IMR-90 (cell line): ENCODE data around the gene MRPL51. TPM values are rescaled to one million over a fixed set of nuclear protein-coding genes. Genes with fewer than 3 reads are reported as not detected.

ENCODE experiments used
- ATAC-seq: fragments of 200-7000 bp; cut with Tn5 transposase; 2 replicates; pipeline ENCODE4 v1.9.1; 2020; ENCODE audit warnings: low read depth, mild to moderate bottlenecking, moderate library complexity
- BruUV-seq: library from RNA; stranded (reverse); fragments of 400-500 nt; replicated peaks from 2 replicates; lab custom pipeline; 2021; lab: Mats Ljungman, UMichigan
- CTCF ChIA-PET: fragments of 300-600 bp; formaldehyde crosslinking; extraction: SDS; loops from one replicate; lab custom pipeline; 2021; ENCODE audit warnings: antibody characterized with exemption; lab: Yijun Ruan, JAX
- POLR2A ChIA-PET: fragments of 300-600 bp; sonication (Branson Sonifier 250); formaldehyde crosslinking; loops from one replicate; lab custom pipeline; 2022; ENCODE audit warnings: antibody characterized with exemption; ENCODE audit not compliant: unreplicated experiment; lab: Charles Lee
- DNase-seq: peaks from one replicate; pipeline ENCODE4 v3.0.0; 2013
- H2AFZ ChIP-seq: replicated peaks from 2 replicates; pipeline ENCODE3; 2013; ENCODE audit warnings: low read length, mild to moderate bottlenecking; ENCODE audit not compliant: poor library complexity
- H2AK5ac ChIP-seq: 2 replicates; pipeline ENCODE4 v1.6.1; 2013; ENCODE audit warnings: low read depth, low read length, inconsistent platforms
- H2AK9ac ChIP-seq: replicated peaks from 2 replicates; pipeline ENCODE3; 2013; ENCODE audit warnings: mild to moderate bottlenecking, low read depth, low read length, moderate library complexity; ENCODE audit not compliant: poor library complexity
- H2BK120ac ChIP-seq: 2 replicates; pipeline ENCODE4 v1.6.1; 2013; ENCODE audit warnings: low read depth, low read length, inconsistent platforms
- H2BK15ac ChIP-seq: 3 replicates; pipeline ENCODE4 v1.6.1; 2013; ENCODE audit warnings: low read depth, low read length, inconsistent platforms
- H2BK20ac ChIP-seq: 2 replicates; pipeline ENCODE4 v1.6.1; 2013; ENCODE audit warnings: low read depth, mild to moderate bottlenecking, inconsistent platforms, low read length, moderate library complexity
- H2BK5ac ChIP-seq: 2 replicates; pipeline ENCODE4 v1.6.1; 2013; ENCODE audit warnings: mild to moderate bottlenecking, low read depth, low read length, inconsistent platforms; ENCODE audit not compliant: poor library complexity, severe bottlenecking
- H3K14ac ChIP-seq: replicated peaks from 2 replicates; pipeline ENCODE4 v1.6.1; 2013; ENCODE audit warnings: low read depth, low read length, inconsistent platforms
- H3K18ac ChIP-seq: 2 replicates; pipeline ENCODE4 v1.6.1; 2013; ENCODE audit warnings: low read depth, low read length, control low read depth
- H3K23ac ChIP-seq: 2 replicates; pipeline ENCODE4 v1.6.1; 2013; ENCODE audit warnings: low read depth, low read length, inconsistent platforms
- H3K27ac ChIP-seq: 2 replicates; pipeline ENCODE4 v1.5.1; 2013; ENCODE audit warnings: mild to moderate bottlenecking, control low read depth, low read length; ENCODE audit not compliant: insufficient read depth
- H3K27me3 ChIP-seq: 2 replicates; pipeline ENCODE4 v1.6.1; 2013; ENCODE audit warnings: low read length; ENCODE audit not compliant: control insufficient read depth, insufficient read depth
- H3K36me3 ChIP-seq: 2 replicates; pipeline ENCODE4 v1.6.1; 2013; ENCODE audit warnings: low read length, mixed read lengths; ENCODE audit not compliant: control insufficient read depth, insufficient read depth
- H3K4ac ChIP-seq: 2 replicates; pipeline ENCODE4 v1.6.1; 2013; ENCODE audit warnings: low read depth, low read length, inconsistent platforms
- H3K4me1 ChIP-seq: 2 replicates; pipeline ENCODE4 v1.6.1; 2013; ENCODE audit warnings: low read length, mixed read lengths; ENCODE audit not compliant: control insufficient read depth, insufficient read depth
- H3K4me2 ChIP-seq: 2 replicates; pipeline ENCODE4 v1.6.1; 2013; ENCODE audit warnings: low read depth, mild to moderate bottlenecking, control low read depth, low read length, moderate library complexity
- H3K4me3 ChIP-seq: 2 replicates; pipeline ENCODE4 v1.5.1; 2013; ENCODE audit warnings: low read depth, mild to moderate bottlenecking, control low read depth, low read length, moderate library complexity; ENCODE audit not compliant: insufficient read depth
- H3K56ac ChIP-seq: 2 replicates; pipeline ENCODE4 v1.6.1; 2013; ENCODE audit warnings: low read length, inconsistent platforms; ENCODE audit not compliant: insufficient read depth; ENCODE audit errors: extremely low read depth
- H3K79me1 ChIP-seq, 2 experiments: 2 replicates each; pipeline ENCODE4 v1.6.1; 2013; ENCODE audit warnings: low read length in 2 of 2, inconsistent platforms in 1 of 2, low read depth in 1 of 2
- H3K9ac ChIP-seq: 2 replicates; pipeline ENCODE4 v1.6.1; 2013; ENCODE audit warnings: low read depth, low read length, control low read depth
- H3K9me1 ChIP-seq: 2 replicates; pipeline ENCODE4 v1.6.1; 2013; ENCODE audit warnings: low read length, inconsistent platforms; ENCODE audit not compliant: insufficient read depth
- H3K9me3 ChIP-seq: 2 replicates; pipeline ENCODE4 v1.6.1; 2013; ENCODE audit warnings: low read length; ENCODE audit not compliant: control insufficient read depth, insufficient read depth
- H4K20me1 ChIP-seq: 2 replicates; pipeline ENCODE4 v1.6.1; 2013; ENCODE audit warnings: low read length, inconsistent platforms; ENCODE audit not compliant: insufficient read depth
- H4K5ac ChIP-seq: 2 replicates; pipeline ENCODE4 v1.6.1; 2013; ENCODE audit warnings: mild to moderate bottlenecking, low read depth, low read length, control low read depth
- H4K8ac ChIP-seq, 2 experiments: 2 replicates each; pipeline ENCODE4 v1.6.1; 2013; ENCODE audit warnings: low read depth in 2 of 2, low read length in 2 of 2, control low read depth in 1 of 2, inconsistent platforms in 1 of 2
- H4K91ac ChIP-seq: 2 replicates; pipeline ENCODE4 v1.6.1; 2013; ENCODE audit warnings: low read depth, low read length, inconsistent platforms; ENCODE audit not compliant: insufficient read depth
- RAD21 ChIP-seq: IDR thresholded peaks from 2 replicates; pipeline ENCODE4 v1.6.1; 2012; ENCODE audit warnings: low read length, improper control_type of control experiment
- WGBS, 2 experiments: methylation state at CpG; one replicate each; pipeline versions ENCODE4 v1.1.5 to v1.1.7; 2013; ENCODE audit warnings: missing lambda C conversion rate in 2 of 2; ENCODE audit not compliant: insufficient read length in 1 of 2; ENCODE audit errors: extremely low coverage in 2 of 2; 5-methylcytosine and 5-hydroxymethylcytosine counted together
- dilution Hi-C: fragments of 300-500 bp; cut with HindIII; formaldehyde crosslinking; loops from one replicate; pipeline ENCODE4 v1.14.3; 2018; ENCODE audit warnings: low sequenced_read_pairs; ENCODE audit not compliant: unreplicated experiment
- in situ Hi-C: fragments of 300-500 bp; cut with MboI; formaldehyde crosslinking; loops from 3 replicates; pipeline ENCODE4 v1.14.3; 2019; ENCODE audit warnings: low sequenced_read_pairs, inconsistent platforms, mixed read lengths
- intact Hi-C: fragments of 100-400 bp; cut with micrococcal nuclease; formaldehyde crosslinking; loops from 2 replicates; pipeline ENCODE4 v1.10.0; 2022
- polyA plus RNA-seq, 3 experiments: library from polyadenylated mRNA; depleted of rRNA; stranded (reverse); fragments of >200 nt; gene quantifications; 2 replicates each; pipeline ENCODE4 v1.2.3, GENCODE V29; 2012; ENCODE audit warnings: low replicate concordance in 1 of 3
- total RNA-seq: library from RNA; depleted of rRNA; stranded (reverse); fragments of >200 nt; gene quantifications from 2 replicates; pipeline ENCODE4 v1.2.3, GENCODE V29; 2012

The MRPL51 gene
- total and polyA plus RNA-seq, 2 of the 4 experiments (the other 2 are of a cell fraction), result 80.1 to 160 TPM

DNA sequence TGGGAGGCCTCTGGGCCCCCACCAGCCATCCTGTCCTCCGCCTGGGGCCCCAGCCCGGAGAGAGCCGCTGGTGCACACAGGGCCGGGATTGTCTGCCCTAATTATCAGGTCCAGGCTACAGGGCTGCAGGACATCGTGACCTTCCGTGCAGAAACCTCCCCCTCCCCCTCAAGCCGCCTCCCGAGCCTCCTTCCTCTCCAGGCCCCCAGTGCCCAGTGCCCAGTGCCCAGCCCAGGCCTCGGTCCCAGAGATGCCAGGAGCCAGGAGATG is 40.5 kb upstream of the MRPL51 start:
- peak overlapping the region; percentile 90 for H3K23ac ChIP-seq
- no peaks in the 10 kb centered on the region for H3K9me3 ChIP-seq
- H2AK5ac ChIP-seq, result peak overlapping the region; percentile 95
- peak overlapping the region; percentile 63; the same call in 2 of the 3 replicates for H2BK15ac ChIP-seq
- intact Hi-C loops, result loop anchor here (2.0 kb wide), 2 partner anchors 39 to 197 kb away; partner anchors contain the start of gene NCAPD2
- WGBS, 2 experiments, result 0% methylated on average over 3 of the region's 9 CpGs; no CpG with 5 or more reads in 1 of the 2 experiments
- peak overlapping the region; percentile 99 for H3K14ac ChIP-seq
- H3K27me3 ChIP-seq, result no peaks in the 10 kb centered on the region
- ChIA-PET CTCF (no interaction called here), POLR2A (interaction anchor here (0.5 to 2.9 kb wide), 36 partner anchors 13 to 543 kb away, joined by 3 to 48 read pairs (median 7); partner anchors contain the start of genes COPS7A, MRPL51, NOP2 and VAMP1)
- peaks cover 43% of the 10 kb centered on the region for H4K20me1 ChIP-seq
- TF ChIP-seq RAD21, result no peak
- H2AFZ ChIP-seq, result peak overlapping the region; percentile 85
- H4K8ac ChIP-seq, result peak overlapping the region; percentile 80 to 82
- in situ Hi-C loops, result no loop called here
- DNase-seq, result no peak
- H2BK5ac ChIP-seq, result peak overlapping the region; percentile 99
- H3K4me2 ChIP-seq, result peak overlapping the region; percentile 95
- peak overlapping the region; percentile 94 for H3K27ac ChIP-seq
- dilution Hi-C loops, result no loop called here
- H2BK20ac ChIP-seq, result no peak overlapping the region; the same call in 1 of the 2 replicates
- H3K56ac ChIP-seq, result peak overlapping the region; percentile 86
- H3K18ac ChIP-seq, result peak overlapping the region; percentile 93
- peak overlapping the region; percentile 96 for H4K91ac ChIP-seq
- H3K4ac ChIP-seq, result peak overlapping the region; percentile 97
- peak overlapping the region; percentile 51 for H3K4me3 ChIP-seq
- no TSS peak for BruUV-seq
- H3K4me1 ChIP-seq, result peaks cover 12% of the 10 kb centered on the region
- ATAC-seq, result no peak
- H3K9me1 ChIP-seq, result no peaks in the 10 kb centered on the region
- H2AK9ac ChIP-seq, result peak overlapping the region; percentile 100
- H2BK120ac ChIP-seq, result peak overlapping the region; percentile 96
- peaks cover 54% of the 10 kb centered on the region for H3K36me3 ChIP-seq
- H3K79me1 ChIP-seq, result peaks cover 2 to 61% of the 10 kb centered on the region in 2 experiments; a peak in 3 of 4 replicates
- H4K5ac ChIP-seq, result peak overlapping the region; percentile 93
- H3K9ac ChIP-seq, result peak overlapping the region; percentile 84
